Mucosa of descending colon (tissue), 3 donors: ENCODE measurements around the gene OR1I1. TPM values are rescaled to one million over a fixed set of nuclear protein-coding genes. Genes with fewer than 3 reads are reported as not detected.

Experiments used
- ATAC-seq: fragments of 200-7000 bp; cut with Tn5 transposase; one replicate; pipeline ENCODE4 v1.9.1; 2020; ENCODE audit warnings: mild to moderate bottlenecking, moderate library complexity
- DNase-seq, 3 donors: peaks; one replicate each; pipeline ENCODE4 v3.0.0-alpha.2; 2020
- H3K36me3 ChIP-seq: fragments of 200-600 bp; one replicate; pipeline ENCODE4 v1.8.0; 2021; ENCODE audit warnings: low read depth, mild to moderate bottlenecking
- H3K4me1 ChIP-seq: fragments of 200-600 bp; one replicate; pipeline ENCODE4 v1.8.0; 2021; ENCODE audit warnings: low read depth, mild to moderate bottlenecking
- H3K4me3 ChIP-seq: fragments of 200-600 bp; one replicate; pipeline ENCODE4 v1.8.0; 2021; ENCODE audit warnings: mild to moderate bottlenecking
- H3K9me3 ChIP-seq: fragments of 200-600 bp; one replicate; pipeline ENCODE4 v1.8.0; 2021; ENCODE audit warnings: mild to moderate bottlenecking
- CTCF ChIP-seq: fragments of 200-600 bp; IDR thresholded peaks from one replicate; pipeline ENCODE4 v1.8.0; 2022; ENCODE audit warnings: antibody characterized with exemption, mild to moderate bottlenecking
- intact Hi-C, 2 donors: fragments of 100-400 bp; cut with DNase I in 1 of 2; cut with micrococcal nuclease in 1 of 2; formaldehyde crosslinking; loops; one replicate each; pipeline versions ENCODE4 v1.11.0 to v1.11.1; 2022; cut with DNase I, micrococcal nuclease
- total RNA-seq, 3 donors: library from RNA; stranded (reverse); fragmentation: NEBNext Ultra II Directional in 2 of 3; extraction: Animal tissue kit (Norgen Biotek cat#: 25700) in 2 of 3; gene quantifications; one replicate each; pipeline versions ENCODE4 v1.2.1 to v1.2.4, GENCODE V29; 2021 to 2023
- donor health status: DM: no; HTN: no; CAD: no; lungs with moderate emphysema.
- donor health status: DM: no; HTN: no; CAD: no.
- donor health status: DM: no; HTN: yes; CAD: no.

OR1I1 gene
- total RNA-seq, 3 donors from 2014 or later: not detected

- DNase-seq: no peak
- no peak for ATAC-seq
- no peak for TF ChIP-seq CTCF
- Histone ChIP-seq H3K36me3 (no peaks in the 10 kb centered on the region), H3K9me3 (no peaks in the 10 kb centered on the region), H3K4me3 (no peak overlapping the region), H3K4me1 (no peaks in the 10 kb centered on the region)
- intact Hi-C loops: no loop called here
These were observed 36.5 kb upstream of the OR1I1 start for GRCh38 chr19:15045506-15045905.

- intact Hi-C loops: no loop called here
- no peak for ATAC-seq
- H3K9me3 ChIP-seq: no peaks in the 10 kb centered on the region
These were observed 34.3 kb upstream of the OR1I1 start for GRCh38 chr19:15047680-15048079.

GRCh38 chr19:15048128-15048527, 33.9 kb upstream of the OR1I1 start:
- H3K4me3 ChIP-seq: no peak overlapping the region
- H3K36me3 ChIP-seq: no peaks in the 10 kb centered on the region
- no peaks in the 10 kb centered on the region for H3K9me3 ChIP-seq
- ATAC-seq: no peak
- H3K4me1 ChIP-seq: no peaks in the 10 kb centered on the region
- TF ChIP-seq CTCF: no peak
- intact Hi-C loops: no loop called here
- no peak for DNase-seq

More at GRCh38 chr19:15047680-15048079, 34.3 kb upstream of the OR1I1 start:
- no peak for TF ChIP-seq CTCF
- no peak overlapping the region for H3K4me3 ChIP-seq
- H3K36me3 ChIP-seq: no peaks in the 10 kb centered on the region
- no peaks in the 10 kb centered on the region for H3K4me1 ChIP-seq
- DNase-seq: no peak

GRCh38 chr19:15048885-15049541, 33.0 kb upstream of the OR1I1 start, which contains the start of gene CASP14:
Gene CASP14, plus strand, starts transcription at chr19:15049480. Its CDS starts 2,772 bp downstream, at chr19:15052252.
- H3K4me1 ChIP-seq: no peaks in the 10 kb centered on the region
- DNase-seq (no peak), ATAC-seq (no peak)
- H3K4me3 ChIP-seq: no peak within 1 kb of the TSS
- intact Hi-C loops: no loop called here
- TF ChIP-seq CTCF: no peak
- no peaks in the 10 kb centered on the region for H3K36me3 ChIP-seq
- no peaks in the 10 kb centered on the region for H3K9me3 ChIP-seq

GRCh38 chr19:15050639-15051038, 31.4 kb upstream of the OR1I1 start:
- no peak for TF ChIP-seq CTCF
- Histone ChIP-seq H3K36me3 (no peaks in the 10 kb centered on the region), H3K9me3 (no peaks in the 10 kb centered on the region), H3K4me1 (no peaks in the 10 kb centered on the region), H3K4me3 (no peak overlapping the region)
- ATAC-seq (no peak), DNase-seq (no peak)
- intact Hi-C loops: no loop called here
